Pancreas (tissue), 10 donors: Measurements from ENCODE around the gene PLEKHM3. TPM values are rescaled to one million over a fixed set of nuclear protein-coding genes. Genes with fewer than 3 reads are reported as not detected.

Source experiments
- ATAC-seq, 4 donors: fragments of 200-7000 bp; cut with Tn5 transposase; one replicate each; pipeline versions ENCODE4 v1.8.0 to v1.9.1; 2020; ENCODE audit warnings: mild to moderate bottlenecking in 4 of 4, moderate library complexity in 4 of 4
- DNase-seq, 6 donors: peaks; one replicate each; pipeline ENCODE4 v3.0.0-alpha.2; 2020
- FAIRE-seq: peaks from 2 replicates; lab custom pipeline; 2012; peaks lifted over from hg19 to GRCh38; lab: Jason Lieb, UNC
- H3K27ac ChIP-seq, 4 donors: fragments of 200-600 bp; sonication (generic); 1 replicate in 3 of 4; 2 replicates in 1 of 4; pipeline versions ENCODE4 v1.5.0 to v1.8.0; 2020
- H3K27me3 ChIP-seq, 4 donors: fragments of 200-600 bp; one replicate each; pipeline ENCODE4 v1.8.0; 2021
- H3K36me3 ChIP-seq, 3 donors: fragments of 200-600 bp; sonication (generic) in 1 of 3; one replicate each; pipeline versions ENCODE4 v1.5.0 to v1.8.0; 2020 to 2021
- H3K4me1 ChIP-seq, 3 donors: fragments of 200-600 bp; one replicate each; pipeline ENCODE4 v1.8.0; 2021
- H3K4me3 ChIP-seq, 4 donors: fragments of 200-600 bp; sonication (generic) in 2 of 4; one replicate each; pipeline versions ENCODE4 v1.5.0 to v1.8.0; 2020 to 2021
- H3K9me3 ChIP-seq, 4 donors: fragments of 200-600 bp; one replicate each; pipeline ENCODE4 v1.8.0; 2021
- CTCF ChIP-seq, 4 donors: fragments of 200-600 bp; sonication (generic) in 3 of 4; IDR thresholded peaks; one replicate each; pipeline versions ENCODE4 v1.5.0 to v1.8.0; 2021; ENCODE audit warnings: antibody characterized with exemption in 4 of 4
- WGBS, 2 donors: extraction: QIAGEN DNeasy Blood & Tissue Kit; methylation state at CpG; one replicate each; pipeline ENCODE4 v1.1.7; 2013; 5-methylcytosine and 5-hydroxymethylcytosine counted together
- intact Hi-C, 3 donors: fragments of 100-400 bp; cut with DNase I; formaldehyde crosslinking; loops; one replicate each; pipeline versions ENCODE4 v1.11.1 to v1.14.2; 2022
- polyA plus RNA-seq, 2 donors: library from polyadenylated mRNA; stranded (reverse); fragments of 200-250 nt; gene quantifications; one replicate each; pipeline ENCODE4 v1.2.3, GENCODE V29; 2013
- total RNA-seq, 6 donors: library from RNA; stranded (reverse); fragmentation: NEBNext Ultra II Directional in 4 of 6; extraction: Animal tissue kit (Norgen Biotek cat#: 25700) in 4 of 6; gene quantifications; one replicate each; pipeline versions ENCODE4 v1.2.1 to v1.2.4, GENCODE V29; 2021 to 2023
- donor health status: healthy with polysubstance abuse.
- donor health status: DM: no; HTN: no; CAD: no; lungs with moderate emphysema.
- donor health status: DM: no; HTN: no; CAD: no.
- donor health status: control.
- donor health status: control.
- donor health status: Bipolar disorder and iron deficiency.
- donor health status: DM: yes; HTN: yes; CAD: no.
- donor health status: DM: no; HTN: no; CAD: no.
- donor health status: DM: no; HTN: no; CAD: no.
- donor health status: DM: yes; HTN: yes; CAD: no.

Gene PLEKHM3
- total and polyA plus RNA-seq, 8 donors = 3.0 to 10.2 (median 5.4) TPM

DNA sequence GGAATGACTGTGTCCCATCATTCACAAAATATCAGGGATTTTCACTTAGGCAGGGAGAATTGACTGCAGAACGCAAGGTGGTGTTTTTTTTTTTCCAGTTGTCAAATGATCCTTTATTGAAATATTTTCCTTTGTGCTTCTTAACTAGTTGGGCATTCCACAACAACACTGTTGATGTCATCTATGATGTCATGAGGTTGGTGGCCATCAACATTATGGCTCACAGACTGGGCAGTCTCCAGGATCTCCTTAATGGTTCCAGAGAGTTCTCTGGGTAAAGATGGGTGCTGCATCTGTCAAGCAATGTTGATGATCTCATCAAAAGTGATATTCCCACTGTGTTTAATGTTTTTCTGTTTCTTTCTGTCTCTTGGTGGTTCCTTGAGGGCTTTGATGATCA lies 31.8 kb upstream of the PLEKHM3 start:
- H3K4me1 ChIP-seq = no peaks in the 10 kb centered on the region
- intact Hi-C loops = no loop called here
- H3K27ac ChIP-seq = no peak overlapping the region
- 93 to 95% methylated on average over 1 of the region's 1 CpG for WGBS, 2 donors
- H3K36me3 ChIP-seq = no peaks in the 10 kb centered on the region
- FAIRE-seq = no peak
- H3K9me3 ChIP-seq = no peaks in the 10 kb centered on the region
- no peak for TF ChIP-seq CTCF (IDR thresholded peaks at IDR 0.05)
- no peak for DNase-seq
- ATAC-seq = no peak
- H3K4me3 ChIP-seq = no peak overlapping the region
- H3K27me3 ChIP-seq = no peaks in the 10 kb centered on the region

GRCh38 chr2:208049441-208049840 lies 24.1 kb upstream of the PLEKHM3 start:
- no peak overlapping the region for H3K4me3 ChIP-seq
- H3K27me3 ChIP-seq = no peaks in the 10 kb centered on the region
- ATAC-seq = no peak
- no peaks in the 10 kb centered on the region for H3K36me3 ChIP-seq
- no peak for TF ChIP-seq CTCF (IDR thresholded peaks at IDR 0.05)
- no peaks in the 10 kb centered on the region for H3K9me3 ChIP-seq
- H3K27ac ChIP-seq = no peak overlapping the region
- H3K4me1 ChIP-seq = no peaks in the 10 kb centered on the region
- no peak for DNase-seq
- no peak for FAIRE-seq
- WGBS, 2 donors = 64 to 70% methylated on average over 2 of the region's 2 CpGs
- intact Hi-C loops = loop anchor here in 1 of 3 donors (10.0 kb wide), 1 partner anchor 305 kb away; no protein-coding TSS in a partner anchor

- FAIRE-seq = no peak
These were observed 23.7 kb upstream of the PLEKHM3 start for GRCh38 chr2:208049006-208049405.

DNA sequence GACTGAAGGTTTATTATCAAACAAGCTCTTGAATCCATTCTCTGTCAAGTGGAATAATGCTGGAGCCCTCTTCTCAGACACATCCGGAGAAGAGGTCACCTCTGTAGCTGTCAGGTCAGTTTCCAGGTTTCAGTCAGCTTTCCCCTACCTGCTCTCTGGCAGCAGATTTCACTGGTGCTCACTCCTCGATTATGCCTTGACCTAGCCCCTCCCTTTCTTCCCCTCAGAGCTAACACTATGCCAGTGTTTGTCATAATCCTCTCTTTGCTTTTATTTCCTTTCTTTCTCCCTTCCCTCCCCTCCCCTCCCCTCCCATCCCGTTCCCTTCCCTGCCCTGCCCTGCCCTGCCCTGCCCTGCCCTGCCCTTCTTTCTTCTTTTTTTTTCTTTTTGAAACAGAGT lies 22.5 kb upstream of the PLEKHM3 start:
- H3K27ac ChIP-seq = no peak overlapping the region
- DNase-seq (no peak), FAIRE-seq (no peak), ATAC-seq (no peak)
- no peaks in the 10 kb centered on the region for H3K36me3 ChIP-seq
- no peak for TF ChIP-seq CTCF (IDR thresholded peaks at IDR 0.05)
- H3K4me3 ChIP-seq = no peak overlapping the region
- 48 to 51% methylated on average over 3 of the region's 3 CpGs for WGBS, 2 donors
- intact Hi-C loops = loop anchor here in 1 of 3 donors (10.0 kb wide), 1 partner anchor 303 kb away; no protein-coding TSS in a partner anchor
- no peaks in the 10 kb centered on the region for H3K4me1 ChIP-seq
- H3K9me3 ChIP-seq = no peaks in the 10 kb centered on the region
- no peaks in the 10 kb centered on the region for H3K27me3 ChIP-seq

More at GRCh38 chr2:208049006-208049405, 23.7 kb upstream of the PLEKHM3 start:
- intact Hi-C loops = loop anchor here in 1 of 3 donors (10.0 kb wide), 1 partner anchor 304 kb away; no protein-coding TSS in a partner anchor
- Histone ChIP-seq H3K36me3 (no peaks in the 10 kb centered on the region), H3K27me3 (no peaks in the 10 kb centered on the region), H3K4me3 (no peak overlapping the region), H3K9me3 (no peaks in the 10 kb centered on the region), H3K4me1 (no peaks in the 10 kb centered on the region), H3K27ac (no peak overlapping the region)
- DNase-seq (no peak), ATAC-seq (no peak)
- TF ChIP-seq CTCF (IDR thresholded peaks at IDR 0.05) = no peak
- WGBS, 2 donors = 74 to 91% methylated on average over 4 of the region's 4 CpGs

DNA sequence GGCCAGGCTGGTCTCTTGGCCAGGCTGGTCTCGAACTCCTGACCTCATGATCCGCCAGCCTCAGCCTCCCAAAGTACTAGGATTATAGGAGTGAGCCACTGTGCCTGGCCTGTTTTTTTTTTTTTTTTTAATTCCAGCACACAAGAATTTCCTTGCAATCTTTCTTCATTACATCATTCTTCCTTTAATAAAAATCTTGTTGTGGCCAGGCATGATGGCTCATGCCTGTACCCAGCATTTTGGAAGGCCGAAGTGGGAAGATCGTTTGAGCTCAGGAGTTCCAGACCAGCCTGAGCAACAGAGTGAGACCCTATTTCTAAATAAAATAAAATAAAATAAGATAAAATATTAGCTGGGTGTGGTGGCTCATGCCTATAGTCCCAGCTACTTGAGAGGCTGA lies 21.4 kb upstream of the PLEKHM3 start:
- no peaks in the 10 kb centered on the region for H3K4me1 ChIP-seq
- 87 to 95% methylated on average over 4 of the region's 4 CpGs for WGBS, 2 donors
- no peaks in the 10 kb centered on the region for H3K9me3 ChIP-seq
- H3K27me3 ChIP-seq = no peaks in the 10 kb centered on the region
- FAIRE-seq = no peak
- ATAC-seq = no peak
- no peak for TF ChIP-seq CTCF (IDR thresholded peaks at IDR 0.05)
- H3K27ac ChIP-seq = no peak overlapping the region
- H3K4me3 ChIP-seq = no peak overlapping the region
- DNase-seq = no peak
- no peaks in the 10 kb centered on the region for H3K36me3 ChIP-seq
- intact Hi-C loops = loop anchor here in 1 of 3 donors (10.0 kb wide), 1 partner anchor 302 kb away; no protein-coding TSS in a partner anchor
